ENCODE data around the gene KRT5. TPM values are rescaled to one million over a fixed set of nuclear protein-coding genes. Genes with fewer than 3 reads are reported as not detected.

The KRT5 gene
- total RNA-seq, 6 experiments from 2014 or later: 0.66 TPM; not detected in 5

DNA sequence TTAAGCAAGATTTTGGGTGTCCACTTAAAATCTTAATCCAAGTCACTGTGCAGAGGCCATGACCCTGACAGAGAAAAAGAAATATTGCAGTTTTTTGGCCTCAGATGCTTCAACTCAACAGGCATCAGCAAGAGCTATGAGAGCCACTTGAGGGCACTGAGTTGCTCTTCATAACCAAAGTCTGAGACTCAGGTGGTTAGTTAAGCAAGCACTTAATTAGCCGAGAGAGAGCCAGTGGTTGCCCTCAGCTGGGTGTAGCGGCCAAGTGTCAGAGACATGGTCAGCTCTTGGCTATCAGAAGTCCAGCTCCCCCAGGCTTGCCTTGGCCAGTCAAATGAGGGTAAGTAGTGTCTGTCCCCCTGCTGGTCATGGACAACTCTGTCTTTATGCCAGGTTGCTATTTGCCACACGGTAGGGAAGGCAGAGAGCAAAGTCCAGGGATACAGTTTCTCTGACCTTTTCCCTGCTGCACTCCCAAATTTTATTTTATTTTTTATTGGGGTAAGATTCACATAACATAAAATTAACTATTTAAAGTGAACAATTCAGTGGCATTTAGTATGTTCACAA lies 41.8 kb upstream of the KRT5 start:
- DNase-seq (no peak), ATAC-seq (peak; percentile 54 to 86 (median 66))
- intact Hi-C loops (cut with DNase I): loop anchor here in 1 of 2 donors (10.0 kb wide), 1 partner anchor 167 kb away; no protein-coding TSS in a partner anchor
- no peak overlapping the region for H3K4me3 ChIP-seq
- 43% methylated on average over 3 of the region's 3 CpGs for WGBS (ENCODE audit: insufficient coverage, low coverage, low lambda C conversion rate, missing lambda C conversion rate)
- no peaks in the 10 kb centered on the region for H3K36me3 ChIP-seq
- no peaks in the 10 kb centered on the region for H3K9me3 ChIP-seq
- H3K4me1 ChIP-seq: no peaks in the 10 kb centered on the region
- H3K27ac ChIP-seq: no peak overlapping the region
- H3K27me3 ChIP-seq: no peaks in the 10 kb centered on the region
- TF ChIP-seq, protein P1, sequence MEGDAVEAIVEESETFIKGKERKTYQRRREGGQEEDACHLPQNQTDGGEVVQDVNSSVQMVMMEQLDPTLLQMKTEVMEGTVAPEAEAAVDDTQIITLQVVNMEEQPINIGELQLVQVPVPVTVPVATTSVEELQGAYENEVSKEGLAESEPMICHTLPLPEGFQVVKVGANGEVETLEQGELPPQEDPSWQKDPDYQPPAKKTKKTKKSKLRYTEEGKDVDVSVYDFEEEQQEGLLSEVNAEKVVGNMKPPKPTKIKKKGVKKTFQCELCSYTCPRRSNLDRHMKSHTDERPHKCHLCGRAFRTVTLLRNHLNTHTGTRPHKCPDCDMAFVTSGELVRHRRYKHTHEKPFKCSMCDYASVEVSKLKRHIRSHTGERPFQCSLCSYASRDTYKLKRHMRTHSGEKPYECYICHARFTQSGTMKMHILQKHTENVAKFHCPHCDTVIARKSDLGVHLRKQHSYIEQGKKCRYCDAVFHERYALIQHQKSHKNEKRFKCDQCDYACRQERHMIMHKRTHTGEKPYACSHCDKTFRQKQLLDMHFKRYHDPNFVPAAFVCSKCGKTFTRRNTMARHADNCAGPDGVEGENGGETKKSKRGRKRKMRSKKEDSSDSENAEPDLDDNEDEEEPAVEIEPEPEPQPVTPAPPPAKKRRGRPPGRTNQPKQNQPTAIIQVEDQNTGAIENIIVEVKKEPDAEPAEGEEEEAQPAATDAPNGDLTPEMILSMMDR (IDR thresholded peaks at IDR 0.05): peak; percentile 22 to 46 (median 38)
- no peak for TF ChIP-seq POLR2A (IDR thresholded peaks at IDR 0.05)

DNA sequence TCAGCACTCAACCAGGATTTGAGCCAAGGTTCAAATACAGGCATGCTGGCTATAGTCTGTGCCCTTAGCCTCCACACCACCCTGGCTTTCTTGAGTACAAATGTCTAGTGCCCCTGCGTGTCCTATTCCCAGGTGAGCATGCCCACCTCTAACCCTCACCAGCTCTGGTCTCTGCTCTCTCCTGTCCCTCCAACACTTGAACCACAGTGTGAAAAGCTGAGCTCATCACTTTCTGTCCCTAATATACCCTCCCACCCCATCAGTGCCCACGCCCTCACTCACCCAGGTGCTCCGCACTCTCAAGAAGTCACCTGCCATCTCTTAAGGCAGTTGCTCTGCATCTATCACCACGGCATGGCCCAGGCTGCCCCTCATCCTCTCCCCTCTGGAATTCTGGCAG lies 39.8 kb upstream of the KRT5 start:
- no peak for DNase-seq
- Histone ChIP-seq H3K4me3 (no peak overlapping the region), H3K9me3 (no peaks in the 10 kb centered on the region), H3K4me1 (no peaks in the 10 kb centered on the region), H3K27ac (no peak overlapping the region), H3K27me3 (no peaks in the 10 kb centered on the region), H3K36me3 (no peaks in the 10 kb centered on the region)
- intact Hi-C loops (cut with DNase I): loop anchor here in 1 of 2 donors (10.0 kb wide), 1 partner anchor 165 kb away; no protein-coding TSS in a partner anchor
- TF ChIP-seq, protein P1 (IDR thresholded peaks at IDR 0.05): no peak
- no peak for TF ChIP-seq POLR2A (IDR thresholded peaks at IDR 0.05)
- ATAC-seq: no peak
- WGBS (ENCODE audit: insufficient coverage, low coverage, low lambda C conversion rate, missing lambda C conversion rate): 80% methylated on average over 2 of the region's 4 CpGs

DNA sequence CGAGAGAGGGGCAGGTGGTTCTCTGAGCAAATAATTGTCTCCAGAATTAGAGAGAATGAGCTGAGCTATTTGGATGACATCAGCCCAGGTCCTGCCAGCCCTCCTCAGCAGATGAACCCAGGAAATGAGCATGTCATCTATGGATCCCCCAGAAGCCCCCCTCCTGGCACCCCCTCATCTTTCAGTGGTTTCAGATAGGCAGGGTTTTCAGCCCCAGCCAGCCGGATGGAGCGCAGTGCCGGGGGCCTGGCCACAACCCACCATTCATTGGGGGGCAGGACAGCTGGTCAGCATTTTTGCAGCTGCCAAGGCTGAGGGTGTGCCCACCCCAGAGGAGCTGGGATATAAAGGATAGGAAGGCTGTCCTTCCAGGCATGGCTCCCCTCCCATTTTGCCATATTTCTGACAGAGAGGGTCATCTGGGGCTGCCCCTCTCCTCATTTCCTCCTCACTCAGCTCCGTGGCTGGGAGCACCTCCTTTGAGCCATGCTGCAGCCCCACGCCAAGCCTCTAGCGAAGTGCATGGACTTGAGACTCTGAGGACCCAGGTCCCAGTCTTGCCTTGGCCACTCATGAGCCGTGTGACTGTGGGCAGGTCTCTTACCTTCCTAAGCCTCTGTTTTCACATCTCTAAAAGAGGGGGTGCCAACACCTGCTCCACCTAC lies 38.7 kb upstream of the KRT5 start:
- 64% methylated on average over 8 of the region's 8 CpGs for WGBS (ENCODE audit: insufficient coverage, low coverage, low lambda C conversion rate, missing lambda C conversion rate)
- H3K4me1 ChIP-seq: no peaks in the 10 kb centered on the region
- H3K27ac ChIP-seq: no peak overlapping the region
- intact Hi-C loops (cut with DNase I): no loop called here
- ATAC-seq (no peak), DNase-seq (no peak)
- no peaks in the 10 kb centered on the region for H3K9me3 ChIP-seq
- H3K4me3 ChIP-seq: no peak overlapping the region
- H3K27me3 ChIP-seq: no peaks in the 10 kb centered on the region
- H3K36me3 ChIP-seq: no peaks in the 10 kb centered on the region
- no peak for TF ChIP-seq POLR2A (IDR thresholded peaks at IDR 0.05)
- TF ChIP-seq, protein P1 (IDR thresholded peaks at IDR 0.05): no peak

DNA sequence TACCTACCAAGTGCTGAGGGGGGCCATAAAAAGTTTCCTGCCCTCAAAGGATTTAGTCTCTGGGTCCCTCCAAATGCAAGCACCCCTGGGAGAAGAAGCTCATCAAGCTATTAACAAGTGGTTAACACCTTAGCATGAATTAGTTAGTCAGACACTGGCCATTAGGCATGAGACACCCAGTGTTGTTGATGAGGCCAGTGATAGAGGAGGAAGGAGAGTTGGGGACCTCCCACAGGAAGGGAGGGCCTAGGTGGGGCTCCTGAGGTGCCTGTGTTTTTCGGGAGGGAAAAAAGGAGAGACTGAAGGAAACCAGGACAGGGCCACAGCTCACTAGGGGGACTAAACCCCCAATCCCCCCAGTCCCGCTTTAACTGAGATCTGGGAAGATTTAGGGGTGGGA lies 37.3 kb upstream of the KRT5 start:
- no peaks in the 10 kb centered on the region for H3K4me1 ChIP-seq

More for the DNA sequence above, 37.3 kb upstream of the KRT5 start:
- TF ChIP-seq, protein P1 (IDR thresholded peaks at IDR 0.05): no peak
- TF ChIP-seq POLR2A (IDR thresholded peaks at IDR 0.05): no peak
- Histone ChIP-seq H3K4me3 (no peak overlapping the region), H3K36me3 (no peaks in the 10 kb centered on the region), H3K27me3 (no peaks in the 10 kb centered on the region), H3K9me3 (no peaks in the 10 kb centered on the region), H3K27ac (no peak overlapping the region)
- 40% methylated on average over 1 of the region's 2 CpGs for whole genome bisulfite sequencing (ENCODE audit: insufficient coverage, low coverage, low lambda C conversion rate, missing lambda C conversion rate)
- intact Hi-C loops (cut with DNase I): no loop called here
- DNase-seq (no peak), ATAC-seq (no peak)

All from right lobe of liver (tissue), 6 donors.